ENCODE data around the gene CDH12.

DNA sequence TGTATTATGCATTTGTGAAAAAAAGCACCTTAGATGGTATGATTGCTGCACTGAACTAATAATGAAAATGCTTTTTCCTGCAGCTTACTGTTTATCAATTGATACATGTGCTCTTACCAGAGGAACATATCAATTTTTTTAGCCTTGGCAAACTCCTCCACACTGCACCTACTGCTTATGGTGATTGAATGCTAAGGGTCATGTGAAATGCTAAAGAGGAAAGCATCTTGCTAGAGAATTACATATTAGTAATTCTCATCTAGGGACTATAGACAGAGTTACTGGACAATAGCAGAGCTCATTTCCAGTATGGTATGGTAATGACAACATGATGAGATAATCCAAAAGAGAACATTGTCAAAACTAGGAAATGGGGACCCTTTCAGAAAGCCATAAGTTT, 817.1 kb downstream of the CDH12 start:
- no peak for TF ChIP-seq POLR2A (IDR thresholded peaks at IDR 0.05; ENCODE audit: low read depth, low read length)
- TF ChIP-seq POLR2AphosphoS5 (IDR thresholded peaks at IDR 0.05; ENCODE audit: low read depth, low read length) = no peak
- no peak for TF ChIP-seq TAF1 (IDR thresholded peaks at IDR 0.05; ENCODE audit: borderline replicate concordance, low read depth, low read length)

All from GM12892 (cell line).